Choroid plexus epithelial cell (primary cell): ENCODE data around the gene CHD9.
"Not testable (repeated sequence)": the region's sequence is repeated elsewhere in the genome, so short reads cannot be mapped to it uniquely, and the experiment has no call there.

Experiments
- DNase-seq: peaks from one replicate; pipeline ENCODE4 v3.0.0-alpha.2; 2010; ENCODE audit warnings: low read depth
- H3K4me3 ChIP-seq: 2 replicates; pipeline ENCODE4 v1.5.1; 2011; ENCODE audit warnings: low read depth, mild to moderate bottlenecking, control low read depth, low read length, moderate library complexity
- CTCF ChIP-seq: conservative IDR thresholded peaks from 2 replicates; pipeline ENCODE4 v1.5.1; 2011; ENCODE audit warnings: low read depth, mild to moderate bottlenecking, control low read depth, inconsistent platforms, low read length, moderate library complexity

The CHD9 gene

GRCh38 chr16:53291757-53292392, 237.1 kb downstream of the CHD9 start:
- TF ChIP-seq CTCF, result no peak
- no peak overlapping the region for H3K4me3 ChIP-seq
- peak; percentile 17 for DNase-seq

GRCh38 chr16:53297477-53297876, 242.7 kb downstream of the CHD9 start:
- no peak overlapping the region for H3K4me3 ChIP-seq
- TF ChIP-seq CTCF, result no peak
- no peak for DNase-seq

GRCh38 chr16:53304334-53304733, 249.5 kb downstream of the CHD9 start:
- no peak for TF ChIP-seq CTCF
- H3K4me3 ChIP-seq, result no peak overlapping the region
- DNase-seq, result no peak

GRCh38 chr16:53305743-53306142, 251.0 kb downstream of the CHD9 start:
- H3K4me3 ChIP-seq, result no peak overlapping the region
- TF ChIP-seq CTCF, result no peak
- no peak for DNase-seq

GRCh38 chr16:53309457-53309856, 254.7 kb downstream of the CHD9 start:
- TF ChIP-seq CTCF, result no peak
- no peak for DNase-seq
- H3K4me3 ChIP-seq, result no peak overlapping the region

GRCh38 chr16:53320992-53321391, 266.2 kb downstream of the CHD9 start:
- TF ChIP-seq CTCF, result no peak
- no peak for DNase-seq
- no peak overlapping the region for H3K4me3 ChIP-seq

- no peak for TF ChIP-seq CTCF
- DNase-seq, result no peak
- H3K4me3 ChIP-seq, result no peak overlapping the region
Measured at GRCh38 chr16:53323924-53324323, 269.1 kb downstream of the CHD9 start.

- not testable (repeated sequence) for H3K4me3 ChIP-seq, DNase-seq
Measured at GRCh38 chr16:53330991-53331390, 276.2 kb downstream of the CHD9 start.
